Natural killer cell (primary cell): ENCODE results near the gene CDPF1. TPM values are rescaled to one million over a fixed set of nuclear protein-coding genes. Genes with fewer than 3 reads are reported as not detected.

Experiments used
- ATAC-seq, 3 donors: fragments of 150-1000 bp in 2 of 3; fragments of 200-7000 bp in 1 of 3; cut with Tn5 transposase; 1 replicate in 1 of 3; 2 replicates in 2 of 3; pipeline ENCODE4 v1.10.0; 2021; ENCODE audit warnings: mild to moderate bottlenecking in 2 of 3, moderate library complexity in 2 of 3
- DNase-seq, 2 donors: peaks; one replicate each; pipeline versions ENCODE4 v3.0.0 to v3.0.0-alpha.2; 2013 to 2021; ENCODE audit warnings: mixed read lengths in 1 of 2
- H3K27ac ChIP-seq: one replicate; pipeline ENCODE4 v1.5.1; 2013; ENCODE audit warnings: mild to moderate bottlenecking, low read length
- H3K27me3 ChIP-seq: one replicate; pipeline ENCODE4 v1.6.1; 2013; ENCODE audit warnings: low read length; ENCODE audit not compliant: control insufficient read depth, insufficient read depth
- H3K36me3 ChIP-seq: one replicate; pipeline ENCODE4 v1.6.1; 2013; ENCODE audit warnings: low read length; ENCODE audit not compliant: control insufficient read depth, insufficient read depth
- H3K4me1 ChIP-seq: one replicate; pipeline ENCODE4 v1.6.1; 2013; ENCODE audit warnings: low read length; ENCODE audit not compliant: control insufficient read depth, insufficient read depth
- H3K4me3 ChIP-seq: one replicate; pipeline ENCODE4 v1.5.1; 2013; ENCODE audit warnings: low read length
- H3K9me3 ChIP-seq: one replicate; pipeline ENCODE4 v1.6.1; 2013; ENCODE audit warnings: low read length; ENCODE audit not compliant: control insufficient read depth, insufficient read depth
- H3K27ac Mint-ChIP-seq, 2 donors: one replicate each; pipeline ENCODE4 v1.8.0; 2022; ENCODE audit warnings: mild to moderate bottlenecking in 2 of 2, mixed read lengths in 2 of 2, moderate library complexity in 1 of 2
- H3K27me3 Mint-ChIP-seq, 2 donors: one replicate each; pipeline ENCODE4 v1.8.0; 2022; ENCODE audit warnings: low read depth in 2 of 2, mixed read lengths in 2 of 2
- H3K36me3 Mint-ChIP-seq: one replicate; pipeline ENCODE4 v1.8.0; 2022; ENCODE audit warnings: mixed read lengths
- H3K4me1 Mint-ChIP-seq, 2 donors: one replicate each; pipeline ENCODE4 v1.8.0; 2022; ENCODE audit warnings: mixed read lengths in 2 of 2
- H3K4me3 Mint-ChIP-seq: one replicate; pipeline ENCODE4 v1.8.0; 2022; ENCODE audit warnings: mild to moderate bottlenecking, moderate library complexity, mixed read lengths
- H3K9me3 Mint-ChIP-seq, 2 donors: one replicate each; pipeline ENCODE4 v1.8.0; 2022; ENCODE audit warnings: mixed read lengths in 2 of 2
- WGBS: methylation state at CpG from one replicate; pipeline ENCODE4 v1.1.7; 2013; ENCODE audit warnings: missing lambda C conversion rate; ENCODE audit not compliant: insufficient coverage; 5-methylcytosine and 5-hydroxymethylcytosine counted together
- intact Hi-C: fragments of 100-400 bp; cut with micrococcal nuclease; formaldehyde crosslinking; loops from one replicate; pipeline ENCODE4 v1.14.2; 2022
- total RNA-seq, 4 donors: library from RNA; stranded (reverse); fragments of 120-200 nt in 1 of 4; gene quantifications; one replicate each; pipeline versions ENCODE4 v1.2.3 to v1.2.4, GENCODE V29; 2013 to 2022
- TF ChIP-seq, protein P1 (sequence below): fragments of 200-600 bp; IDR thresholded peaks from one replicate; pipeline ENCODE4 v1.8.0; 2022; ENCODE audit warnings: antibody characterized with exemption

CDPF1 gene
- total RNA-seq, 3 donors from 2014 or later (not counting 1 experiment from before 2014, with no cell fraction given): 5.0 to 11.4 (median 7.2) TPM

DNA sequence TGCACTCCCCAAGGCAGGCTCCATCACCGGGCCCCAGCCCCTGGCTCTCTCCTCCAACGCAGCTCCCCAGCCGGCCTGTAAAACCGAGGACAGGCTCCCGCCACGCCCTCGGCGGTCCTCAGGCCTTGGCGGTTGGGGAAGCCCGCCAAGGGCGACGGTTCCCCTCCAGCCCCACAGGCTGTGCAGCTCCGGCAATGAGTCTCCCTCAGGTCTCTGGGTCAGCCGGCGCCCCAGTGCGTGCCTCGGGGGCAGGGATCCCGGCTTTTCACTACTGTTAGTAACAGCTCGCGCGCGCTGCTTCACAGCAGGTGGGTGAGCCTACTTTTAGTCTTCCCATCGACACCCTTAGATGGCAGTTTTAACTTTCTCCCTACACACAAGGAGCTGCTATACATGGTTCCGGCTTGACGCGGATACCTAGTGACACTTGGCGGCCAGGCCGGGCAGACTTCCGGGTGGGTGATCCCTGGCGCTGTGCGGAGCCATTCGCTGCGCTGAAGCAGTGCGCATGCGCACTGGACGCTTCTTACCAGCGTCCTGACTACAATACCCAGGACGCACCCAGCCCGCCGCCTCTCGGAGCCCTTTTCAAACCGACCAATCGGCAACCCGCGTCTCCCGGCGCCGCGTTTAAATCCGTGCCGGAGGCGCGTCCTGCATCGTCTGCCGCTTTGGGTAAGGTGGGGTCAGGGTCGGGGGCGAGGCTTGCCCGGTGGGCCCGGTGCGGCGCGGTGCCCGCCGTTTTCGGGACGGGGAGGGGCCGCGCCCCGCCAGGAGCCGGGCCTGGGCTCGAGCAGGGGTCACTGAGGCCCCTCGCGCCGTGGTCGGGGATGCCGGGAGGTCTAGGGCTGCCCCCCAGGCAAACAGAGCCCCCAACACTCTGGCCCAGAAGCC lies 46.4 kb upstream of the CDPF1 start, which contains the start of gene GTSE1:
GTSE1 (plus strand) TSS at position 614 of the 894 bp plus-strand sequence. CDS start 531 bp downstream, outside the sequence.
- DNase-seq (peak; percentile 92 to 100), ATAC-seq (peak; percentile 93 to 100 (median 95))
- Mint-ChIP-seq H3K27me3 (no peaks in the 10 kb centered on the region), H3K36me3 (no peaks in the 10 kb centered on the region), H3K27ac (peak within 1 kb of the TSS; percentile 99), H3K4me1 (peaks cover 48 to 55% of the 10 kb centered on the region in 2 donors), H3K4me3 (peak within 1 kb of the TSS; percentile 95), H3K9me3 (no peaks in the 10 kb centered on the region)
- Histone ChIP-seq H3K27ac (peak within 1 kb of the TSS; percentile 85), H3K9me3 (peaks cover 4% of the 10 kb centered on the region), H3K4me3 (peak within 1 kb of the TSS; percentile 50), H3K27me3 (no peaks in the 10 kb centered on the region), H3K36me3 (peaks cover 22% of the 10 kb centered on the region), H3K4me1 (peaks cover 45% of the 10 kb centered on the region)
- under 1% methylated on average over 76 of the region's 76 CpGs for WGBS
- intact Hi-C loops: loop anchor here (1.0 to 10.0 kb wide), 6 partner anchors 16 to 302 kb away; partner anchors contain the start of gene CDPF1
- TF ChIP-seq, protein P1, sequence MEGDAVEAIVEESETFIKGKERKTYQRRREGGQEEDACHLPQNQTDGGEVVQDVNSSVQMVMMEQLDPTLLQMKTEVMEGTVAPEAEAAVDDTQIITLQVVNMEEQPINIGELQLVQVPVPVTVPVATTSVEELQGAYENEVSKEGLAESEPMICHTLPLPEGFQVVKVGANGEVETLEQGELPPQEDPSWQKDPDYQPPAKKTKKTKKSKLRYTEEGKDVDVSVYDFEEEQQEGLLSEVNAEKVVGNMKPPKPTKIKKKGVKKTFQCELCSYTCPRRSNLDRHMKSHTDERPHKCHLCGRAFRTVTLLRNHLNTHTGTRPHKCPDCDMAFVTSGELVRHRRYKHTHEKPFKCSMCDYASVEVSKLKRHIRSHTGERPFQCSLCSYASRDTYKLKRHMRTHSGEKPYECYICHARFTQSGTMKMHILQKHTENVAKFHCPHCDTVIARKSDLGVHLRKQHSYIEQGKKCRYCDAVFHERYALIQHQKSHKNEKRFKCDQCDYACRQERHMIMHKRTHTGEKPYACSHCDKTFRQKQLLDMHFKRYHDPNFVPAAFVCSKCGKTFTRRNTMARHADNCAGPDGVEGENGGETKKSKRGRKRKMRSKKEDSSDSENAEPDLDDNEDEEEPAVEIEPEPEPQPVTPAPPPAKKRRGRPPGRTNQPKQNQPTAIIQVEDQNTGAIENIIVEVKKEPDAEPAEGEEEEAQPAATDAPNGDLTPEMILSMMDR: peak; percentile 27

DNA sequence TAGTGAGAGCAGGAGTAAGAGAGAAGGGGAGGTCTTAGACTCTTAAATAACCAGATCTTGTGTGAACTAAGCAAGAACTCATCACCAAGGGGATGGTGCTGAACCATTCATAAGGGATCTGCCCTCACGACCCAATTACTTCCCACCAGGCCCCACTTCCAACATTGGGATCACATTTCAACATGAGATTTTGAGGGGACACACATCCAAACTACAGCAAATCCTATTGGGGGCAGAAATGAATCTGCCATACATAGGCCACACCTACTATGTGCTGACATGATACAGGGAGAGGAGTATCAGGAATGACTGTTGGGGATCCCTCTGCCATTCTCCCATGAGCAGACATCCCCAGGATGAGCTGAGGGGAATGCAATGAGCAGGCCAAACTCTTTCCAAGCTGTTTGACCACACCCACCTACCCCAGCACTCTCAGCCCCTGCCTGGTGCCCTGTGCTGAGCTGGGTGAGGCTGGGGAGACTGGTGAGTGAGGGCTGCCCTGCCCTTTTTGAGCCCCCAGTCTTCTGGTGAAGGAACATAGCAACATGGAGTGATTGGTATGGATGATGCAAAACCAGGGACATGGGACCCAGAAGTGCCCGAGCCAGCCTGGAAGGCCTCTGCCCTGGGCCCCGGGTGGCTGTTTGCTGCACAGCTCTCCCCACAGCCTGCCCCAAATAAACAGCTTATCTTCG lies 45.3 kb upstream of the CDPF1 start:
- no peaks in the 10 kb centered on the region for H3K27me3 ChIP-seq
- intact Hi-C loops: loop anchor here (5.0 to 10.0 kb wide), 4 partner anchors 148 to 301 kb away; no protein-coding TSS in a partner anchor
- no peak overlapping the region for H3K4me3 ChIP-seq
- WGBS: 72% methylated on average over 4 of the region's 4 CpGs
- H3K27ac ChIP-seq: peak overlapping the region; percentile 85
- Mint-ChIP-seq H3K4me3 (peak overlapping the region; percentile 95), H3K4me1 (peaks cover 58 to 66% of the 10 kb centered on the region in 2 donors), H3K27me3 (no peaks in the 10 kb centered on the region), H3K9me3 (no peaks in the 10 kb centered on the region), H3K36me3 (no peaks in the 10 kb centered on the region), H3K27ac (peak overlapping the region; percentile 99)
- H3K4me1 ChIP-seq: peaks cover 56% of the 10 kb centered on the region
- peaks cover 4% of the 10 kb centered on the region for H3K9me3 ChIP-seq
- TF ChIP-seq, protein P1: no peak
- ATAC-seq (no peak), DNase-seq (no peak)
- peaks cover 26% of the 10 kb centered on the region for H3K36me3 ChIP-seq

DNA sequence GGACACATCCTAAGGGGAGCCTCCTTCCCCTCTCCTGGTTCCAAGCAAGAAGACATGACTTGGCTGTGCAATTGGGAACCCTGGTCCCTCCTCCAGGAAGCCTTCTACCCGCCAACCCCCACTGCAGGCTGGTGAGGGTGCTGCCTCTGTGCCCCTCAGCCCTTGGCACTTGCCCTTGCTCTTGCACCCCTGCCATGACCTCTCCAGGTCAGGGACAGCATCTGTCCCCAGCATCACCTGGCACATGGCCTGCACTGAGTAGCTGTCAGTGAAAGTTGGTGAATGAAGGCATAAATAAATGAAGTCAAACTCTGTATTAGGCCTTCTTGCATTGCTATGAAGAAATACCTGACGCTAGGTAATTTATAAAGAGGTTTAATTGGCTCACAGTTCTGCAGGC lies 44.7 kb upstream of the CDPF1 start:
- Histone ChIP-seq H3K36me3 (peaks cover 27% of the 10 kb centered on the region), H3K4me3 (no peak overlapping the region), H3K9me3 (peaks cover 4% of the 10 kb centered on the region), H3K27ac (peak overlapping the region; percentile 85), H3K4me1 (peaks cover 62% of the 10 kb centered on the region), H3K27me3 (no peaks in the 10 kb centered on the region)
- TF ChIP-seq, protein P1: no peak
- H3K4me1 Mint-ChIP-seq: peaks cover 65 to 72% of the 10 kb centered on the region in 2 donors
- peak overlapping the region; percentile 71 for H3K4me3 Mint-ChIP-seq
- DNase-seq (no peak), ATAC-seq (no peak)
- H3K27ac Mint-ChIP-seq: peak overlapping the region; percentile 99
- H3K9me3 Mint-ChIP-seq: no peaks in the 10 kb centered on the region
- no peaks in the 10 kb centered on the region for H3K36me3 Mint-ChIP-seq
- WGBS: 96% methylated on average over 2 of the region's 2 CpGs
- no peaks in the 10 kb centered on the region for H3K27me3 Mint-ChIP-seq
- intact Hi-C loops: loop anchor here (5.0 to 10.0 kb wide), 4 partner anchors 147 to 300 kb away; no protein-coding TSS in a partner anchor
